Measurements from ENCODE around the gene NEB.

NEB gene

DNA sequence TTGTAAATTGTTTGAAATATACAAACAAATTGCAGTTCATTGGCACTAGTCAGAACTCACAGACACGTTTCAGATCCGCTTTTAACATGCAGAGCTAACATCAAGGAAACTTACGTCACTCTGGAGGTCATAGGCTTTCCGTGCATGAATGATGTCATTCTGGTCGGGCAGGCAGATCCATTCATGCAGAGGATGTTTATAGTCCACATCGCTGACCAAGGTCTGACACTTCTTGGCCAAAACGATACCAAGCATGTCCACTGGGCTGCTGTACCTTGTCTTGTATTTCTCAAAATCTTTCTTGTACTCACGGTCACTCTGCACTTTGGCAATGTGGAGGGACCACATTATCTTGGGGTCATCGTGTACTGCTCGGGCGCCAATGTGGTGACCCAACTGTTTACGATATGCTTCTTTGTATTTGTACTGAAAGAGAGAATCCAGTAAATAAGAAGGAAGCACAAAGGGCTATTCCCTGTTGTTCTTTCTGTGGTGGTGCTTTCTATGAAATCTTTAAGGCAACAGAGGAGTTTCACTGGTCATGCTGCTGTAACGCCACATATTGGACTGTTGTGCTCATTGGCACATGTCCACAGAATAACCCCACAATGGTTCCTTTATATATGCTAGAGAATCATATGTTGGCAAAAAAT, 114.8 kb downstream of the NEB start:
- no peaks in the 10 kb centered on the region for H3K4me1 ChIP-seq (ENCODE audit: control insufficient read depth in 1 of 2, insufficient read depth in 1 of 2, low read depth in 1 of 2, low read length in 1 of 2)
- no peak overlapping the region for H3K4me3 ChIP-seq (ENCODE audit: low read depth in 1 of 2, low read length in 1 of 2)
- H3K27ac ChIP-seq = no peak overlapping the region
- no peaks in the 10 kb centered on the region for H3K27me3 ChIP-seq
- no peak for TF ChIP-seq CTCF (IDR thresholded peaks at IDR 0.05)
- no peaks in the 10 kb centered on the region for H3K36me3 ChIP-seq
- no peaks in the 10 kb centered on the region for H3K9me3 ChIP-seq

DNA sequence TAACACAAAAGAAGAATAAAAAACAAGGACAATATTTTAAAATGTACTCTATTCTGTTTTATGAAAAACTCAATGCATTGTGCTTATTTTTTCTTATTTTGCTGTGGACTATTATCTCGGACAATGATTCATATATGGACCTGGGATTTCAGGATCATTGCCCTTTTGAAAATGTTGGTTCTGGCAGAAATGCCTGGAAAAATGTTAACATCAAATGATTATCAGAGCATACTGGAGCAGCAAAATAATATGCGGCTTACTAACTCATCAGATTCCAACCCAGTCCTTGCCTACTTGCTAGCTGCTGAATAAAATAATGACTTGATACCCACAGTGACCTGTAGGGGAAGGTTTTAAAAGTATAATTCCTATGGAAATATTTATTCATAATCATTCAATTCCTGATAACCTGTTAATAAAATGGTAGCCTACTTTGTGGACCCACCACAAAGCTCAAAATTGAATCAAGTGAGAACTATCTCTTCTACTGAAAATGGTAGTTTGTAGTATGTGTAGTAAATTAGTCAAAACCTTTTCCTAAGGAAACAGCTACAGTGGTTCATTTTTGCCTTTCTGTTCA, 117.4 kb downstream of the NEB start:
- Histone ChIP-seq H3K4me1 (ENCODE audit: control insufficient read depth in 1 of 2, insufficient read depth in 1 of 2, low read depth in 1 of 2, low read length in 1 of 2) (no peaks in the 10 kb centered on the region), H3K9me3 (no peaks in the 10 kb centered on the region), H3K36me3 (no peaks in the 10 kb centered on the region), H3K27ac (no peak overlapping the region), H3K27me3 (no peaks in the 10 kb centered on the region), H3K4me3 (ENCODE audit: low read depth in 1 of 2, low read length in 1 of 2) (no peak overlapping the region)
- no peak for TF ChIP-seq CTCF (IDR thresholded peaks at IDR 0.05)

DNA sequence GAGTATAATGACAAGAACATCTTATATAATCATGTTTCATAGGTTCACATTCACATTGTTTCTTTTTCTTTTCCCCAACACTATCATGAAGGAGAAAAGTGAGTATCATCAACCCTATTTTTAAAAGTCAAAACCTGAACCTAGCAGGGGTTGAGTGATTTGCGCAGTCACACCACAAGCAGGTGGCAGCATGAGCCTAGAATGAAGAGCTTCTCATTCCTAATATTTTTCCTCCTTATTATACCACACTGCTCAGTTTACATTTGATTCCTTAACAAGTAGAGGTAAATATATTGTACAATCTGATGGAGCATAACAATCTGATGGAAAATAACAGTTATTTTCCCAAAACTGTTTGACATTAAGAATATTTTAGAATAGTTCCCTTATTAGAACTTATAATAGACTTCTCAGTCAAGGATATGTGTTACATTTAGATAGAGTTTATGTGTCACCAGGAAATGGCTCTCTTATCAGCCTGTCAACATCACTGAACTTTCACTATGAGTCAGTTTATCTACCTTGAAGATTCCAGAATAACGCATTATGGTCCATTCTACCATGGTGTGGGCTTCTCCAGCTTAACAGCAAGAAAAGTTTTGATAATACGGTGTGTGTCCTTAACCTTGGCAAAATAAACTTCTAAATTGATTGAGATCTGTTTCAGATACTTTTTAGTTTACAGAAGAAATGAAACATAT, 119.5 kb downstream of the NEB start:
- Histone ChIP-seq H3K4me3 (ENCODE audit: low read depth in 1 of 2, low read length in 1 of 2) (no peak overlapping the region), H3K27me3 (no peaks in the 10 kb centered on the region), H3K4me1 (ENCODE audit: control insufficient read depth in 1 of 2, insufficient read depth in 1 of 2, low read depth in 1 of 2, low read length in 1 of 2) (no peaks in the 10 kb centered on the region), H3K9me3 (no peaks in the 10 kb centered on the region), H3K36me3 (no peaks in the 10 kb centered on the region), H3K27ac (no peak overlapping the region)
- TF ChIP-seq CTCF (IDR thresholded peaks at IDR 0.05) = no peak

DNA sequence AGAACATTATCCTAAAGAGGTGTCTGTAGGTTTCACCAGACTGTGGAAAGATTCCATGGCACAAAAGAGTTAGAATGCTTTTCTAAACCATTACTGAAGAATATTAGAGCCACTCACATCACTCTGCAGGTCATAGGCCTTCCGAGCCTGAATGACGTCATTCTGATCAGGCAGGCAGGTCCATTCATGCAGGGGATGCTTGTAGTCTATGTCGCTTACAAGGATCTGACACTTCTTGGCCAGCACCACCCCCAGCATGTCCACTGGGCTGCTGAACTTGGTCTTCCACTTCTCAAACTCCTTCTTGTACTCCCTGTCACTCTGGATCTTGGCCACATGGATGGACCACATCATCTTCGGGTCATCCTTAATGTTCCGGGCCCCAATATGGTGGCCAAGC, 120.1 kb downstream of the NEB start:
- TF ChIP-seq CTCF (IDR thresholded peaks at IDR 0.05) = no peak

GRCh38 chr2:151611351-151611750, 122.9 kb downstream of the NEB start:
- no peak for TF ChIP-seq CTCF (IDR thresholded peaks at IDR 0.05)
- Histone ChIP-seq H3K9me3 (no peaks in the 10 kb centered on the region), H3K27ac (no peak overlapping the region), H3K4me3 (ENCODE audit: low read depth in 1 of 2, low read length in 1 of 2) (no peak overlapping the region), H3K4me1 (ENCODE audit: control insufficient read depth in 1 of 2, insufficient read depth in 1 of 2, low read depth in 1 of 2, low read length in 1 of 2) (no peaks in the 10 kb centered on the region), H3K36me3 (no peaks in the 10 kb centered on the region), H3K27me3 (no peaks in the 10 kb centered on the region)

More for the DNA sequence above, 120.1 kb downstream of the NEB start:
- no peaks in the 10 kb centered on the region for H3K27me3 ChIP-seq
- H3K4me1 ChIP-seq (ENCODE audit: control insufficient read depth in 1 of 2, insufficient read depth in 1 of 2, low read depth in 1 of 2, low read length in 1 of 2) = no peaks in the 10 kb centered on the region
- no peaks in the 10 kb centered on the region for H3K36me3 ChIP-seq
- H3K9me3 ChIP-seq = no peaks in the 10 kb centered on the region
- no peak overlapping the region for H3K4me3 ChIP-seq (ENCODE audit: low read depth in 1 of 2, low read length in 1 of 2)
- H3K27ac ChIP-seq = no peak overlapping the region
